Astrocyte (in vitro differentiated cells and primary cell): ENCODE data around the gene INHBB. TPM values are rescaled to one million over a fixed set of nuclear protein-coding genes. Genes with fewer than 3 reads are reported as not detected.

Source experiments
- DNase-seq: peaks from one replicate; pipeline ENCODE4 v3.0.0-alpha.2; 2010; ENCODE audit warnings: low read depth
- FAIRE-seq: peaks from 2 replicates; lab custom pipeline; 2011; peaks lifted over from hg19 to GRCh38; lab: Jason Lieb, UNC
- H2AFZ ChIP-seq: 2 replicates; pipeline ENCODE4 v1.6.0; 2012; ENCODE audit warnings: low read depth, low read length, inconsistent platforms
- H3K27ac ChIP-seq: 2 replicates; pipeline ENCODE4 v1.5.1; 2011; ENCODE audit warnings: low read depth, low read length, inconsistent platforms
- H3K27me3 ChIP-seq: 2 replicates; pipeline ENCODE4 v1.6.0; 2011; ENCODE audit warnings: low read length, inconsistent platforms; ENCODE audit not compliant: insufficient read depth
- H3K36me3 ChIP-seq: 2 replicates; pipeline ENCODE4 v1.5.1; 2011; ENCODE audit warnings: low read length, inconsistent platforms; ENCODE audit not compliant: insufficient read depth
- H3K4me1 ChIP-seq: 2 replicates; pipeline ENCODE4 v1.5.1; 2011; ENCODE audit warnings: low read length, inconsistent platforms; ENCODE audit not compliant: insufficient read depth
- H3K4me2 ChIP-seq: 2 replicates; pipeline ENCODE4 v1.6.0; 2012; ENCODE audit warnings: low read length, inconsistent platforms
- H3K4me3 ChIP-seq: 2 replicates; pipeline ENCODE4 v1.5.1; 2011; ENCODE audit warnings: low read depth, mild to moderate bottlenecking, low read length, inconsistent platforms; ENCODE audit not compliant: insufficient read depth
- H3K79me2 ChIP-seq: 2 replicates; pipeline ENCODE4 v1.6.0; 2012; ENCODE audit warnings: mild to moderate bottlenecking, low read length, inconsistent platforms; ENCODE audit not compliant: insufficient read depth
- H3K9ac ChIP-seq: 2 replicates; pipeline ENCODE4 v1.6.0; 2012; ENCODE audit warnings: mild to moderate bottlenecking, low read length, inconsistent platforms
- H3K9me3 ChIP-seq: 2 replicates; pipeline ENCODE4 v1.5.1; 2012; ENCODE audit warnings: low read depth, mild to moderate bottlenecking, low read length, inconsistent platforms; ENCODE audit not compliant: insufficient read depth
- H4K20me1 ChIP-seq: 2 replicates; pipeline ENCODE4 v1.6.0; 2012; ENCODE audit warnings: low read length, inconsistent platforms; ENCODE audit not compliant: insufficient read depth
- H3K27ac Mint-ChIP-seq: one replicate; pipeline ENCODE4 v1.8.0; 2021; ENCODE audit warnings: mild to moderate bottlenecking, mixed read lengths; ENCODE audit not compliant: unreplicated experiment
- H3K27me3 Mint-ChIP-seq: one replicate; pipeline ENCODE4 v1.8.0; 2021; ENCODE audit warnings: low read depth, mixed read lengths; ENCODE audit not compliant: unreplicated experiment
- H3K36me3 Mint-ChIP-seq: one replicate; pipeline ENCODE4 v1.8.0; 2021; ENCODE audit warnings: low read depth, mixed read lengths; ENCODE audit not compliant: unreplicated experiment
- H3K4me1 Mint-ChIP-seq: one replicate; pipeline ENCODE4 v1.8.0; 2021; ENCODE audit warnings: low read depth, mixed read lengths; ENCODE audit not compliant: unreplicated experiment
- H3K4me3 Mint-ChIP-seq: one replicate; pipeline ENCODE4 v1.8.0; 2021; ENCODE audit warnings: mild to moderate bottlenecking, moderate library complexity, mixed read lengths; ENCODE audit not compliant: unreplicated experiment
- H3K9me3 Mint-ChIP-seq: one replicate; pipeline ENCODE4 v1.8.0; 2021; ENCODE audit warnings: mild to moderate bottlenecking, mixed read lengths; ENCODE audit not compliant: unreplicated experiment
- CTCF ChIP-seq: IDR thresholded peaks from 2 replicates; pipeline ENCODE4 v1.5.1; 2011; ENCODE audit warnings: low read depth, mild to moderate bottlenecking, inconsistent platforms, low read length, moderate library complexity; ENCODE audit not compliant: insufficient read depth
- EZH2 ChIP-seq: IDR thresholded peaks from 2 replicates; pipeline ENCODE4 v1.6.1; 2012; ENCODE audit warnings: mild to moderate bottlenecking, low read length, inconsistent platforms; ENCODE audit not compliant: insufficient read depth
- total RNA-seq: library from RNA; stranded (reverse); gene quantifications from 2 replicates; pipeline ENCODE4 v1.2.1, GENCODE V29; 2021

The INHBB gene
- total RNA-seq, 1 donor from 2014 or later = 7.1 TPM

- Histone ChIP-seq H3K27ac (no peak overlapping the region), H3K4me2 (no peak overlapping the region), H3K36me3 (no peaks in the 10 kb centered on the region), H3K4me1 (no peaks in the 10 kb centered on the region), H2AFZ (no peak overlapping the region), H3K4me3 (no peak overlapping the region), H3K79me2 (no peaks in the 10 kb centered on the region), H3K9ac (no peak overlapping the region), H4K20me1 (no peaks in the 10 kb centered on the region), H3K9me3 (no peaks in the 10 kb centered on the region), H3K27me3 (peaks cover 25% of the 10 kb centered on the region)
- Mint-ChIP-seq H3K4me1 (peaks cover 5% of the 10 kb centered on the region), H3K4me3 (no peak overlapping the region), H3K9me3 (peaks cover 3% of the 10 kb centered on the region), H3K27ac (peak overlapping the region; percentile 58), H3K27me3 (peaks cover 75% of the 10 kb centered on the region), H3K36me3 (no peaks in the 10 kb centered on the region)
- TF ChIP-seq CTCF (no peak), EZH2 (no peak)
- FAIRE-seq (no peak), DNase-seq (peak; percentile 34)
Observed at GRCh38 chr2:120323807-120324399, 22.0 kb upstream of the INHBB start.

- peaks cover 76% of the 10 kb centered on the region for H3K27me3 Mint-ChIP-seq
- FAIRE-seq = no peak
- no peak for TF ChIP-seq EZH2
- no peak for TF ChIP-seq CTCF
Observed at GRCh38 chr2:120324933-120325332, 21.0 kb upstream of the INHBB start.

GRCh38 chr2:120326066-120326465 is 19.9 kb upstream of the INHBB start:
- Mint-ChIP-seq H3K9me3 (peaks cover 3% of the 10 kb centered on the region), H3K27ac (no peak overlapping the region), H3K36me3 (no peaks in the 10 kb centered on the region), H3K4me3 (no peak overlapping the region), H3K27me3 (peaks cover 80% of the 10 kb centered on the region), H3K4me1 (peaks cover 5% of the 10 kb centered on the region)
- TF ChIP-seq EZH2 (no peak), CTCF (no peak)
- Histone ChIP-seq H3K36me3 (no peaks in the 10 kb centered on the region), H3K27ac (no peak overlapping the region), H4K20me1 (no peaks in the 10 kb centered on the region), H3K4me2 (no peak overlapping the region), H3K79me2 (no peaks in the 10 kb centered on the region), H3K9ac (no peak overlapping the region), H3K27me3 (peaks cover 30% of the 10 kb centered on the region), H3K9me3 (no peaks in the 10 kb centered on the region), H3K4me3 (no peak overlapping the region), H2AFZ (no peak overlapping the region), H3K4me1 (no peaks in the 10 kb centered on the region)
- FAIRE-seq = no peak
- DNase-seq = no peak

More at GRCh38 chr2:120324933-120325332, 21.0 kb upstream of the INHBB start:
- Histone ChIP-seq H3K4me1 (no peaks in the 10 kb centered on the region), H2AFZ (no peak overlapping the region), H3K9me3 (no peaks in the 10 kb centered on the region), H4K20me1 (no peaks in the 10 kb centered on the region), H3K36me3 (no peaks in the 10 kb centered on the region), H3K4me3 (no peak overlapping the region), H3K27me3 (peaks cover 33% of the 10 kb centered on the region), H3K79me2 (no peaks in the 10 kb centered on the region), H3K9ac (no peak overlapping the region), H3K4me2 (no peak overlapping the region), H3K27ac (no peak overlapping the region)
- H3K9me3 Mint-ChIP-seq = peaks cover 3% of the 10 kb centered on the region
- no peak for DNase-seq
- no peaks in the 10 kb centered on the region for H3K36me3 Mint-ChIP-seq
- H3K27ac Mint-ChIP-seq = no peak overlapping the region
- peaks cover 5% of the 10 kb centered on the region for H3K4me1 Mint-ChIP-seq
- no peak overlapping the region for H3K4me3 Mint-ChIP-seq
